IPS-18a (cell line): Measurements from ENCODE around the gene ARAF.
A peak's percentile ranks its signal among the peaks of the same experiment; 100 is the strongest.

ENCODE experiments used
- H3K27ac ChIP-seq: one replicate; pipeline ENCODE4 v1.5.1; 2013; ENCODE audit warnings: low read length
- H3K27me3 ChIP-seq: one replicate; pipeline ENCODE4 v1.6.1; 2013; ENCODE audit warnings: mild to moderate bottlenecking, low read length; ENCODE audit not compliant: control insufficient read depth, insufficient read depth
- H3K36me3 ChIP-seq: one replicate; pipeline ENCODE4 v1.6.1; 2013; ENCODE audit warnings: low read depth, low read length; ENCODE audit not compliant: control insufficient read depth
- H3K4me1 ChIP-seq: one replicate; pipeline ENCODE4 v1.6.1; 2013; ENCODE audit warnings: low read depth, low read length; ENCODE audit not compliant: control insufficient read depth
- H3K4me3 ChIP-seq: one replicate; pipeline ENCODE4 v1.5.1; 2013; ENCODE audit warnings: low read length
- H3K9ac ChIP-seq: one replicate; pipeline ENCODE4 v1.6.1; 2013; ENCODE audit warnings: mild to moderate bottlenecking, low read length, moderate library complexity
- H3K9me3 ChIP-seq: one replicate; pipeline ENCODE4 v1.6.1; 2013; ENCODE audit warnings: low read depth, low read length; ENCODE audit not compliant: control insufficient read depth

Gene ARAF

GRCh38 chrX:47568656-47569295 lies 7.8 kb downstream of the ARAF start:
- H3K27ac ChIP-seq: no peak overlapping the region
- H3K4me1 ChIP-seq: peaks cover 3% of the 10 kb centered on the region

GRCh38 chrX:47570794-47571193 lies 9.8 kb downstream of the ARAF start:
- Histone ChIP-seq H3K36me3 (peaks cover 13% of the 10 kb centered on the region), H3K9ac (no peak overlapping the region), H3K9me3 (no peaks in the 10 kb centered on the region), H3K4me3 (no peak overlapping the region), H3K27me3 (no peaks in the 10 kb centered on the region), H3K27ac (no peak overlapping the region), H3K4me1 (peaks cover 3% of the 10 kb centered on the region)

More at GRCh38 chrX:47568656-47569295, 7.8 kb downstream of the ARAF start:
- no peaks in the 10 kb centered on the region for H3K27me3 ChIP-seq
- no peak overlapping the region for H3K9ac ChIP-seq
- H3K36me3 ChIP-seq: peaks cover 15% of the 10 kb centered on the region
- H3K9me3 ChIP-seq: no peaks in the 10 kb centered on the region
- no peak overlapping the region for H3K4me3 ChIP-seq

GRCh38 chrX:47571215-47571614 lies 10.2 kb downstream of the ARAF start:
- Histone ChIP-seq H3K9me3 (no peaks in the 10 kb centered on the region), H3K27me3 (no peaks in the 10 kb centered on the region), H3K4me1 (peaks cover 3% of the 10 kb centered on the region), H3K4me3 (no peak overlapping the region), H3K9ac (no peak overlapping the region), H3K27ac (no peak overlapping the region), H3K36me3 (peaks cover 13% of the 10 kb centered on the region)

GRCh38 chrX:47571896-47572295 lies 10.9 kb downstream of the ARAF start:
- Histone ChIP-seq H3K27ac (no peak overlapping the region), H3K36me3 (peaks cover 13% of the 10 kb centered on the region)

GRCh38 chrX:47572773-47573340 lies 11.9 kb downstream of the ARAF start:
- H3K9me3 ChIP-seq: no peaks in the 10 kb centered on the region
- H3K4me3 ChIP-seq: no peak overlapping the region
- H3K27me3 ChIP-seq: no peaks in the 10 kb centered on the region
- no peak overlapping the region for H3K9ac ChIP-seq
- peaks cover 3% of the 10 kb centered on the region for H3K4me1 ChIP-seq
- H3K36me3 ChIP-seq: peaks cover 13% of the 10 kb centered on the region
- H3K27ac ChIP-seq: no peak overlapping the region

More at GRCh38 chrX:47571896-47572295, 10.9 kb downstream of the ARAF start:
- no peak overlapping the region for H3K4me3 ChIP-seq
- no peaks in the 10 kb centered on the region for H3K27me3 ChIP-seq
- no peaks in the 10 kb centered on the region for H3K9me3 ChIP-seq
- H3K9ac ChIP-seq: no peak overlapping the region
- H3K4me1 ChIP-seq: peaks cover 3% of the 10 kb centered on the region

GRCh38 chrX:47573341-47574075 lies 12.5 kb downstream of the ARAF start:
- Histone ChIP-seq H3K4me3 (peak overlapping the region; percentile 51), H3K9ac (peak overlapping the region; percentile 60), H3K4me1 (peaks cover 3% of the 10 kb centered on the region), H3K27me3 (no peaks in the 10 kb centered on the region), H3K36me3 (peaks cover 9% of the 10 kb centered on the region), H3K9me3 (no peaks in the 10 kb centered on the region), H3K27ac (peak overlapping the region; percentile 30)

- Histone ChIP-seq H3K4me3 (peak overlapping the region; percentile 51), H3K9ac (peak overlapping the region; percentile 60), H3K36me3 (peaks cover 8% of the 10 kb centered on the region), H3K27me3 (no peaks in the 10 kb centered on the region), H3K4me1 (peaks cover 3% of the 10 kb centered on the region), H3K27ac (peak overlapping the region; percentile 30), H3K9me3 (no peaks in the 10 kb centered on the region)
Observed at GRCh38 chrX:47574076-47574546, 13.1 kb downstream of the ARAF start.

GRCh38 chrX:47574547-47575301 lies 13.7 kb downstream of the ARAF start:
- peaks cover 3% of the 10 kb centered on the region for H3K4me1 ChIP-seq
- H3K4me3 ChIP-seq: peak overlapping the region; percentile 51
- peaks cover 2% of the 10 kb centered on the region for H3K36me3 ChIP-seq
- no peaks in the 10 kb centered on the region for H3K9me3 ChIP-seq
- H3K27ac ChIP-seq: no peak overlapping the region
- no peaks in the 10 kb centered on the region for H3K27me3 ChIP-seq
- H3K9ac ChIP-seq: peak overlapping the region; percentile 60

- H3K9ac ChIP-seq: no peak overlapping the region
- no peaks in the 10 kb centered on the region for H3K27me3 ChIP-seq
- H3K4me3 ChIP-seq: no peak overlapping the region
- H3K27ac ChIP-seq: no peak overlapping the region
- H3K36me3 ChIP-seq: no peaks in the 10 kb centered on the region
- no peaks in the 10 kb centered on the region for H3K9me3 ChIP-seq
- peaks cover 3% of the 10 kb centered on the region for H3K4me1 ChIP-seq
Observed at GRCh38 chrX:47576021-47576898, 15.3 kb downstream of the ARAF start.

- H3K4me1 ChIP-seq: peaks cover 3% of the 10 kb centered on the region
- H3K4me3 ChIP-seq: no peak overlapping the region
- no peak overlapping the region for H3K9ac ChIP-seq
- no peak overlapping the region for H3K27ac ChIP-seq
- no peaks in the 10 kb centered on the region for H3K27me3 ChIP-seq
- H3K9me3 ChIP-seq: no peaks in the 10 kb centered on the region
- no peaks in the 10 kb centered on the region for H3K36me3 ChIP-seq
Observed at GRCh38 chrX:47577424-47577823, 16.4 kb downstream of the ARAF start.
